CD4-positive, alpha-beta T cell treated with Interleukin-21 for 1 hour (primary cell): ENCODE data around the gene ERI3.

Experiments used
- DNase-seq: peaks from one replicate; pipeline ENCODE4 v3.0.0-alpha.2; 2020

Gene ERI3, protein sequence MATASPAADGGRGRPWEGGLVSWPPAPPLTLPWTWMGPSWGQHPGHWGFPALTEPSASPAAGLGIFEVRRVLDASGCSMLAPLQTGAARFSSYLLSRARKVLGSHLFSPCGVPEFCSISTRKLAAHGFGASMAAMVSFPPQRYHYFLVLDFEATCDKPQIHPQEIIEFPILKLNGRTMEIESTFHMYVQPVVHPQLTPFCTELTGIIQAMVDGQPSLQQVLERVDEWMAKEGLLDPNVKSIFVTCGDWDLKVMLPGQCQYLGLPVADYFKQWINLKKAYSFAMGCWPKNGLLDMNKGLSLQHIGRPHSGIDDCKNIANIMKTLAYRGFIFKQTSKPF

DNA sequence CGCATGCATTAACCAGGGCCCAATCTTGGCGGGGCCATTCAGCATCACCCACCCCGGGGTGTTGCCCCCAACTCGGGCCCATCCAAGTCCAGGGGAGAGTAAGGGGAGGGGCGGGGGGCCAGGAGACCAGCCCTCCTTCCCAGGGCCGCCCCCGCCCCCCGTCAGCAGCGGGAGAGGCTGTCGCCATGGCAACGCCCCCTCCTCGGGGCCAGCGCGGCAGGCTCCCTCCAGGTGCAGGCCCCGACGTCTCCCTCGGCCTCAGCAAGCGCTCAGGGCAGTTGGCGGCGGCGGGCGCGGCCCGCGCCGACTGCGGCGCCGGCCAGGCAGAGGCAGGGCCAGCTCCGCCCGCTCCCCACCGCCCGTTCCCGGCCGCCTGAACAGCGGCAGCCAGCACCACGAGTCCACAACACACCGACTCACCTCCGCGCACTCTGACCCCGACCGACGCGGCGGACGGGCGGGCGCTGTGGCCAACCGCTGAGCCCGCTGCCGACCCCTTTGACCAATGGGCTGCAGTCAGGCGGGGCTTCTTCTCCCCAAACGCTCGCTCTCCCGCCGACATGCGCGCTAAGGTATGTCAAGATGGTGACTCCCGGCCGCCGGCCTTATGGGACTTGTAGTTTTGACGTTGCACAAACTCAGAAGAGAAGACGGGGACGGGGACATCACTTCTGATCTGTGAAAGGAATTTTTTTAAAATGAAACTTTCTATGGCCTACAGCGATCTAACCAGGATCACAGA, at the start of gene ERI3:
ERI3 (minus strand) TSS at position 418 of the 742 bp plus-strand sequence; CDS start at position 187, 231 bp downstream.
- peak; percentile 97 for DNase-seq

- no peak for DNase-seq
These were observed 46.5 kb upstream of the ERI3 start for GRCh38 chr1:44401256-44402228.

- no peak for DNase-seq
These were observed 35.2 kb upstream of the ERI3 start for GRCh38 chr1:44390277-44390676.

DNA sequence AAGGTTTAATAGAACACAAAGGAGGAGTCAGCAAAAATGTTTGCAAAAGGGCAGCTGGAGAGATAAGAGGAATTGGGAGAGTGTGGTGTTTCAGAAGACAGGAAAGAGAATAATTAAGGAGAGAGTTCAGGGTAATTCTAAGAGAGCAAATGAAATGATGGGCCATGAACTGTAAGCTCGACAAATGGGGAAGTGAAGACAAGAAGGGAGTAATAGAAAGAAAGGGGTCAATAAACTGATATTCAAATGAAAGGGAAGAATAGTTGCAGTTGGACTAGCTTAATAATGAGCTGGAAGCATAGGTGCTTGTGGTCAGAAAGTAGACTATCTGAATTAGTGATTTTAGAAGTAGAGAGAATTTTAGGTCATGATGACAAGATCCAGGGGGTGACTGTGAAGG, 34.4 kb upstream of the ERI3 start:
- no peak for DNase-seq

GRCh38 chr1:44388551-44388950, 33.5 kb upstream of the ERI3 start:
- DNase-seq = no peak

GRCh38 chr1:44380666-44381177, 25.7 kb upstream of the ERI3 start:
- no peak for DNase-seq

DNA sequence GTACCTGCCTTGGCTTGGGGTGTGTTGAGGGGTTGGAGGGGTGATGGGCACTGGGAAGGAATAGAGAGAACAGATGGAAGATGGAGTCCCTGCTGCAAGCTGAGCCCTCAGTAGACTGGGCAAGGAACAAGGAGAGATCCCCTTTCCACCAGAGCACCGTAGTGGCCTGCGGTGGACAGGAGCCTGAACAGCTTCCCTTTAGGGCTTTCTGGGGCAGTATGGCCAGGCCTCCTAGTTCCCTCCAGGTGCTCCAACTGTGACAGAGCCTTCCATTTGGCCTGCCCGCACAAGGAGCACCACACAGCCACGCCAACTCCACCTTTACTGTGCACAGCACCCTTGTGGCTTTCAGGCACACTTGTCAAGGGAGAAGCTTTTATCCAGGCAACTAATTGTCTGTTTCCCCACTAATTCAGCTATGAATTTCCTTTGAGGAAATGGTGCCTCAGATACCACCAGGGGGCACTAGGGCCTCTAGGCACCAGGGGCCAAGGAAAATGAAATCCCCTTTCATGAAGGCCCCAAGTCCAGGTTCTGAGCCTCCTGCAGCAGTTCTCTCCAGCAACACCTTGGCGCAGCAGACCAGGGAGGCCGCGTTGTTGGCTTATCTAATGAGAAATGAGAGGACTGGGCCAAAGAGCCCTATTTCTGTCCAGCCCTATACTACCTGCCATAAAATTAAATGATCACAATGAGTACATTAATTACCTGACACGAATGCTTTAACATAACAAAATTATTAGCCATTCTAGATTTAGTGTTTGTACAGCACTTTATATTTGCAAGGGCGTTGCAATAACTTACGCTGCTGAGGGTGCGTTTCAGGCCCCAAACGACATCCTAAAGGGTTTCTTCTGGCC, 23.1 kb upstream of the ERI3 start:
- DNase-seq = peak; percentile 51

DNA sequence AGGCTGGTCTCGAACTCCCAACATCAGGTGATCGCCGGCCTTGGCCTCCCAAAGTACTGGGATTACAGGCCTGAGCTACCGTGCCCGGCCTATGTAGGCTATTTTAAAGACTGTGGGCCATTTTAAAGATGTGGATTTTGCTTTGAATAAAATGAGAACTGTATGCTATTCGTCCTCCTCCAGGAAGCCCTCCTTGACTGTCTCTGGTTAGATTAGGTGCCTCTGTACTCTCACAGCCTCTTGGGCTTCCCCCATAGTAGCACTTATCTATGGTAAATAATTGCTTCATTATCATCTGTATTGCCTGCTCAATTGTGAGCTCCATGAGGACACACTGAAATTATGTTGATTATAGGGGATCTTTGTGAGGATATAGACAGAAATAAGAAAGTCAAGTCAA, 20.5 kb upstream of the ERI3 start:
- DNase-seq = no peak

DNA sequence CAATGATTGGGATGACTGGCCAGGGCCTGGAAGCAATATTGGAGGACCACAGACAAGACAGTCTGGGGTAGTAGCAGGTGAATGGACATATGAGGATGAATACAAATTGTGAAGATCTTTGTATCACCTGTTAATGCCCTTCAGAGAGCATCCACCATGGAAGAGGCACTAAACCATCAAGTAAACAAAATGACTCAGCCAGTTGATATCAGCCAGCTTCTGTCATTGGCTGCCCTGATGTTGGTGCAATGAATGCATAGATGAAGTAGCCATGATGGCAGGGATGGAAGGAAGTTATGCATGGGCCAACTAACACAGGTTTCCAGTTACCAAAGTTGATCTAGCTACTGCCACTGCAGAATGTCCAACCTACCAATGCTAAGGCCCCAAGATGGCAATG, 16.1 kb upstream of the ERI3 start:
- DNase-seq = no peak

DNA sequence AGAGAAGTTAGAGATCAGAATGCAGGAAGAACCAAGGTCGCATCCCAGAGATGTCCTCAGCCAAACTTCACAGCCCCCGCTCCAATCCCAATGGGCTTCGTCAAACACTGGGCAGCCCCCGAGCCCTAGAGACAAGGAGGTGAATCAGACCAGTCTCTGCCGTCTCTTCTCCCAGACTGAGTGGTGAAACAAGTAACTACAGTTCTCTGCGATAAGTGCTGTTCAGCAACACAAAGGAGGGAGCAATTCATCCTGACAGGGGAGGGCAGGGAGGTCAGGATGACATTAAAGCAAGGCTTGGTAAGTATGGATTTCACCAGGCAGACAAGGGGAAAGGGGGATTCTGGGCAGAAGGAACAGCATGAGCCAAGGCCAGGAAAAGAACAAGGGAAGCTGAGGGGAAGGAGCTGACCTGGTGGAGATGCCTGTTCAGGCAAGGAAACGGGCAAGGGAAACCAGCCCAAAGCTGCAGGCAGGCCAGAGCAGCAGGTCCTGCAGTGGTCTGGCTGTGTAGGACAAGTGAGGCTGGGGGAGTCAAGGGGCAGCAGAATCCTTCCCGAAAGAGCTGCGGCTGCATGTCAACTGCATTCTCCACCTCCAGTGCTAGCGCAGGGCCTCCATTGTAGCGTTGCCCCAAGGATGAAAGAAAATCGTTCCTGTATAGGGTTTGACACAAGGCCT, 13.6 kb upstream of the ERI3 start:
- no peak for DNase-seq

GRCh38 chr1:44367944-44368343, 12.9 kb upstream of the ERI3 start:
- DNase-seq = no peak

DNA sequence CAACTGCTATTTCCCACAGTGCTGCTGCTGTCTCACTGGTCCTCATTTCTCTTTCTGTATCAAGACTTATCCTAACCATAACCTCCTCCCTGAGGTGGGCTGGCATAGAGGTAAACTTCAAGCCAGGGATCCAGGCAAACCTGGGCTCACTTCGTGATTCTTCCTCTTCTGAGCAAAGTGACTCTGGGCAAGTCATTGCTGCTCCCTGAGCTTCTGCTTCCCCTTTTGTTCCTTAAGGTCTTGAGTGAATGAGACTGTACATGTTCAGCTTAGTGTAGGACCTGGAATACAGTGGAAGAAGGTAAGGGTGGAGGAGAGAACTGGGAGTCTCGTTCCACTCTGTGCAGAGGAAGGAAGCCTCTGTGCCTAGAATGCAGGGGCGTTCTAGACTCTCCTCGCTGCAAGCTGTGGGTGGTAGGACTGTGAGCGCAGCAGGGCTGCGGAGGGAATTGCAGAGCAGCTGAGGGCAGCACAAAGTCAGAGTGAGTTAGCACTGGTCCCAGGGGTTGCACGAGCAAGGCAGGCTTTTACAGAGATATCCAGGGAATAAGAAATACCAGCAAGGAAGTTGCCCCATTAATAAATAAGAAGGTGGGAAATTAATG, 11.4 kb upstream of the ERI3 start:
- DNase-seq = no peak

DNA sequence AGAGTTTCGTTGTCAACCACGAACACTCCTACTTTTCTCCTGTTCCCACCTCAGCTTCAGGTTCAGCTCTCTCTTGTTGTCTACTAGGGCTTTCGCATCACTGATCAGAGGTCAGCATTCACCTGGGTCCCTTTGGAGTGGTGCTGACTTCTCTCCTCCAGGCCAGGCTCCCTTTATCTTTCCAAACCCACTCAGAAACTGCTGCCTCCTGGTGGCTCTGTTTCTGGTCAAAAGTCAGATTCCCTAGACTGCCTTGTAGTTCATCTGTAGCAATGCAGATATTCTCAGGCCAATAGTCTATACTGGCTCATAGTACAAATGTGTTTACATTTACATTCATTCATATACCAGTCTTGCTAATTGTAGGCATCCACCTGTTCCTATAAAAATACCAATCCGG, 6.4 kb upstream of the ERI3 start:
- no peak for DNase-seq

GRCh38 chr1:44359234-44359935, 4.3 kb upstream of the ERI3 start:
- no peak for DNase-seq

DNA sequence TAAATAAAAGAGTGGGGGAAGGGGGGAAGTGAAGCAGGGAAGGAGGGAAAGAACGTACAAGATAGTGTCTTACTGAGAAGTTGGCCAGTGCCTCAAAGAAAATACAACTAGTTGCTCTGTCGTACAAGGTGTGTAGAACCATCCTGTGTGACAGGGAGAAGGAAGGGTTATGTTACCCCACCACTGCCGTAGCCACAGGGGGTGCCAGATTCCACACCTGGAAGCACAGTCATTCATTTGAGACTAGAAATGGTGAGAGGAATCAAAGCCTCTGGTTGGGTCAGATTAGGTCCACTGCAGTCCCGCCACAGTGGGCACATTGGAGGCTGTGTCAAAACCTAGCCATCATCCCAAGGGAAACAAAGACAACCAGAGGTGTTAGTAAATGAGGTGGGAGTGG, 2.7 kb upstream of the ERI3 start:
- DNase-seq = no peak

GRCh38 chr1:44355582-44356305, 687 bp upstream of the ERI3 start:
- DNase-seq = no peak

GRCh38 chr1:44354268-44354839, 703 bp downstream of the ERI3 start:
- DNase-seq = no peak

GRCh38 chr1:44353604-44354003, 1.5 kb downstream of the ERI3 start:
- DNase-seq = no peak

- DNase-seq = no peak
These were observed 3.8 kb downstream of the ERI3 start for GRCh38 chr1:44351289-44351688.
